H9 (cell line): Measurements from ENCODE around the gene BAIAP2. TPM values are rescaled to one million over a fixed set of nuclear protein-coding genes. Genes with fewer than 3 reads are reported as not detected.

Source experiments
- DNase-seq: peaks from one replicate; pipeline ENCODE4 v3.0.0-alpha.2; 2017
- H2AFZ ChIP-seq: one replicate; pipeline ENCODE4 v1.6.1; 2013; ENCODE audit warnings: mild to moderate bottlenecking, low read length, control low read depth, moderate library complexity
- H2AK5ac ChIP-seq: 2 replicates; pipeline ENCODE4 v1.6.1; 2013; ENCODE audit warnings: low read length, control low read depth, mixed read lengths; ENCODE audit not compliant: insufficient read length
- H2BK120ac ChIP-seq: one replicate; pipeline ENCODE4 v1.6.1; 2013; ENCODE audit warnings: low read depth, mild to moderate bottlenecking, low read length, control low read depth, inconsistent platforms; ENCODE audit not compliant: poor library complexity, severe bottlenecking
- H2BK12ac ChIP-seq: 2 replicates; pipeline ENCODE4 v1.6.1; 2013; ENCODE audit warnings: low read length, control low read depth, mixed read lengths, low read depth; ENCODE audit not compliant: insufficient read length
- H2BK15ac ChIP-seq: 2 replicates; pipeline ENCODE4 v1.6.1; 2013; ENCODE audit warnings: low read depth, low read length, control low read depth
- H2BK20ac ChIP-seq: one replicate; pipeline ENCODE4 v1.6.1; 2013; ENCODE audit warnings: low read depth, mild to moderate bottlenecking, low read length, control low read depth, inconsistent platforms; ENCODE audit not compliant: poor library complexity, severe bottlenecking
- H2BK5ac ChIP-seq: 2 replicates; pipeline ENCODE4 v1.6.1; 2013; ENCODE audit warnings: low read length, control low read depth, mixed read lengths; ENCODE audit not compliant: insufficient read length
- H3K14ac ChIP-seq: 2 replicates; pipeline ENCODE4 v1.6.1; 2013; ENCODE audit warnings: low read length, control low read depth; ENCODE audit not compliant: insufficient read depth
- H3K18ac ChIP-seq: 2 replicates; pipeline ENCODE4 v1.6.1; 2013; ENCODE audit warnings: low read depth, mild to moderate bottlenecking, mixed read lengths, low read length, control low read depth; ENCODE audit not compliant: insufficient read length
- H3K23ac ChIP-seq: 2 replicates; pipeline ENCODE4 v1.6.1; 2013; ENCODE audit warnings: low read length, control low read depth, mixed read lengths, low read depth; ENCODE audit not compliant: insufficient read length
- H3K23me2 ChIP-seq: 2 replicates; pipeline ENCODE4 v1.6.1; 2013; ENCODE audit warnings: low read depth, mild to moderate bottlenecking, mixed read lengths, low read length, control low read depth; ENCODE audit not compliant: insufficient read length, poor library complexity, severe bottlenecking
- H3K27ac ChIP-seq: 2 replicates; pipeline ENCODE4 v1.5.1; 2013; ENCODE audit warnings: low read length, control low read depth, mixed read lengths, low read depth; ENCODE audit not compliant: insufficient read length
- H3K27me3 ChIP-seq: 2 replicates; pipeline ENCODE4 v1.6.1; 2013; ENCODE audit warnings: low read length, control low read depth, inconsistent platforms; ENCODE audit not compliant: insufficient read depth
- H3K4ac ChIP-seq: 2 replicates; pipeline ENCODE4 v1.6.1; 2013; ENCODE audit warnings: low read depth, mild to moderate bottlenecking, control low read depth, inconsistent platforms, low read length, moderate library complexity
- H3K4me1 ChIP-seq: 2 replicates; pipeline ENCODE4 v1.6.1; 2013; ENCODE audit warnings: low read length, control low read depth, inconsistent platforms; ENCODE audit not compliant: insufficient read depth
- H3K4me2 ChIP-seq: 2 replicates; pipeline ENCODE4 v1.6.1; 2013; ENCODE audit warnings: low read length, control low read depth, mixed read lengths; ENCODE audit not compliant: insufficient read length, insufficient read depth
- H3K56ac ChIP-seq: 2 replicates; pipeline ENCODE4 v1.6.1; 2013; ENCODE audit warnings: low read depth, mild to moderate bottlenecking, mixed read lengths, low read length, control low read depth; ENCODE audit not compliant: insufficient read length
- H3K79me1 ChIP-seq: 2 replicates; pipeline ENCODE4 v1.6.1; 2013; ENCODE audit warnings: low read depth, mild to moderate bottlenecking, moderate library complexity, low read length, control low read depth, inconsistent platforms; ENCODE audit not compliant: insufficient read depth, poor library complexity, severe bottlenecking
- H3K79me2 ChIP-seq: 2 replicates; pipeline ENCODE4 v1.6.1; 2013; ENCODE audit warnings: low read length, control low read depth, inconsistent platforms; ENCODE audit not compliant: insufficient read depth
- H3K9ac ChIP-seq: 2 replicates; pipeline ENCODE4 v1.6.1; 2013; ENCODE audit warnings: low read length, control low read depth, mixed read lengths; ENCODE audit not compliant: insufficient read length; ENCODE audit errors: extremely low read depth
- H3K9me3 ChIP-seq: one replicate; pipeline ENCODE4 v1.6.1; 2013; ENCODE audit warnings: low read depth, low read length, inconsistent platforms; ENCODE audit not compliant: control insufficient read depth
- H3T11ph ChIP-seq: one replicate; pipeline ENCODE4 v1.6.1; 2013; ENCODE audit warnings: mild to moderate bottlenecking, low read length, control low read depth, inconsistent platforms
- H4K20me1 ChIP-seq: one replicate; pipeline ENCODE4 v1.6.1; 2013; ENCODE audit not compliant: control insufficient read depth, insufficient read length, insufficient read depth
- H4K5ac ChIP-seq: 2 replicates; pipeline ENCODE4 v1.6.1; 2013; ENCODE audit warnings: low read depth, mild to moderate bottlenecking, mixed read lengths, low read length, control low read depth; ENCODE audit not compliant: insufficient read length
- H4K8ac ChIP-seq: replicated peaks from 2 replicates; pipeline ENCODE4 v1.6.1; 2013; ENCODE audit warnings: low read length, control low read depth, mixed read lengths, low read depth; ENCODE audit not compliant: insufficient read length
- H4K91ac ChIP-seq: 2 replicates; pipeline ENCODE4 v1.6.1; 2013; ENCODE audit warnings: low read depth, mild to moderate bottlenecking, moderate library complexity, mixed read lengths, low read length, control low read depth; ENCODE audit not compliant: insufficient read length
- H3K27ac Mint-ChIP-seq, 3 experiments: 2 replicates in 2 of 3; 3 replicates in 1 of 3; pipeline ENCODE4 v1.8.0; 2020 to 2021; ENCODE audit warnings: mixed read lengths in 3 of 3, mild to moderate bottlenecking in 1 of 3, moderate library complexity in 1 of 3
- H3K27me3 Mint-ChIP-seq: 2 replicates; pipeline ENCODE4 v1.8.0; 2021; ENCODE audit warnings: low read depth, mild to moderate bottlenecking, moderate library complexity, mixed read lengths
- H3K36me3 Mint-ChIP-seq, 3 experiments: 2 replicates in 2 of 3; 3 replicates in 1 of 3; pipeline ENCODE4 v1.8.0; 2020 to 2021; ENCODE audit warnings: low read depth in 3 of 3, mixed read lengths in 3 of 3; ENCODE audit not compliant: insufficient read depth in 1 of 3
- H3K4me1 Mint-ChIP-seq, 2 experiments: 2 replicates each; pipeline ENCODE4 v1.8.0; 2020; ENCODE audit warnings: mixed read lengths in 2 of 2
- H3K4me3 Mint-ChIP-seq, 2 experiments: 2 replicates in 1 of 2; 3 replicates in 1 of 2; pipeline ENCODE4 v1.8.0; 2020 to 2021; ENCODE audit warnings: mild to moderate bottlenecking in 2 of 2, mixed read lengths in 2 of 2, moderate library complexity in 1 of 2
- H3K9me3 Mint-ChIP-seq, 2 experiments: 2 replicates in 1 of 2; 3 replicates in 1 of 2; pipeline ENCODE4 v1.8.0; 2020; ENCODE audit warnings: mild to moderate bottlenecking in 2 of 2, mixed read lengths in 2 of 2, moderate library complexity in 1 of 2
- WGBS: extraction: QIAGEN DNeasy Blood & Tissue Kit; methylation state at CpG from one replicate; pipeline ENCODE4 v1.1.7; 2013; ENCODE audit warnings: missing lambda C conversion rate, low lambda C conversion rate, mixed read lengths; ENCODE audit not compliant: insufficient read length; ENCODE audit errors: extremely low coverage; 5-methylcytosine and 5-hydroxymethylcytosine counted together
- total RNA-seq: library from RNA; stranded (reverse); gene quantifications from 2 replicates; pipeline ENCODE4 v1.2.1, GENCODE V29; 2021
- TF ChIP-seq, protein P1 (sequence below): fragments of 200-600 bp; sonication (generic); conservative IDR thresholded peaks from 3 replicates; pipeline ENCODE4 v1.8.0; 2021; ENCODE audit warnings: antibody characterized with exemption, mild to moderate bottlenecking

Gene BAIAP2
- total RNA-seq, 1 experiment from 2014 or later: 27.8 TPM

DNA sequence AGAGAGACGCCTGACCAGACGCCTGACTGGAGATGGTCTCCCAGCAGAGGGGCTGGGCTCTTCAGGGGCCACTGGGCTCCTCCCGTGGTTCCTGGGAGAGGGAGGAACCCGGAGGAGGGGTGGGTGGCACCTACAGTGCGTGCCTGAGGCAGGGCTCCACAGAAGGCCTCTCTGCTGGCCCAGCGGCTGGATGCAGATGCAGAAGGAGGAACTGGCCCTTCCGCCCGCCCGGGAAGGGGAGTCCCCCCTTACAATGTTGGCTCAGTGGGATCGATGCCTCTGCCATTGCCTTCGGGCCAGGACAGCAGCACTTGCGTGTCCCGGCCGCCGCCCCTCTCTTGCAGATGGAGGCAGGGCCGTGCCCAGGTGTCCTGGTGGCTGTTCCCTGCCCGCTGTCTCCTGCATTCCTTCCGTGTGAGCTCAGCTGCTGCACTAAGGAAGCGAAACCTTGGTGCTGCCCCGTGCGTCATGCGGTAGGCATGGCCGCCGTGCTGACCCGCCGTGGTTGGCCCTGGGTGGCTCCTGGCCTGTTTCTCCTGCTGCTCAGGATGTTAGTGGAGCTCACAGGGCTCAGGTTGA, 15.1 kb downstream of the BAIAP2 start:
- no CpG with 5 or more reads among the region's 26 CpGs for WGBS
- Histone ChIP-seq H3K18ac (no peak overlapping the region), H2BK15ac (no peak overlapping the region), H3K79me2 (peaks cover 2% of the 10 kb centered on the region; the same call in 1 of the 2 replicates), H3K4me2 (no peak overlapping the region), H2BK5ac (no peak overlapping the region), H3K23ac (no peak overlapping the region), H3K23me2 (no peaks in the 10 kb centered on the region), H4K91ac (no peak overlapping the region), H4K8ac (no peak overlapping the region), H2BK20ac (no peak overlapping the region), H3K9me3 (no peaks in the 10 kb centered on the region), H3K56ac (no peak overlapping the region), H2AK5ac (no peak overlapping the region), H3K27me3 (no peaks in the 10 kb centered on the region), H3K4me1 (no peaks in the 10 kb centered on the region), H4K20me1 (peaks cover 2% of the 10 kb centered on the region), H3K14ac (no peak overlapping the region), H2AFZ (no peak overlapping the region), H2BK12ac (no peak overlapping the region), H3K4ac (no peak overlapping the region), H3K27ac (no peak overlapping the region), H4K5ac (no peak overlapping the region), H3K9ac (no peak overlapping the region), H3T11ph (no peak overlapping the region), H3K79me1 (no peaks in the 10 kb centered on the region), H2BK120ac (no peak overlapping the region)
- no peaks in the 10 kb centered on the region for H3K27me3 Mint-ChIP-seq
- TF ChIP-seq, protein P1, sequence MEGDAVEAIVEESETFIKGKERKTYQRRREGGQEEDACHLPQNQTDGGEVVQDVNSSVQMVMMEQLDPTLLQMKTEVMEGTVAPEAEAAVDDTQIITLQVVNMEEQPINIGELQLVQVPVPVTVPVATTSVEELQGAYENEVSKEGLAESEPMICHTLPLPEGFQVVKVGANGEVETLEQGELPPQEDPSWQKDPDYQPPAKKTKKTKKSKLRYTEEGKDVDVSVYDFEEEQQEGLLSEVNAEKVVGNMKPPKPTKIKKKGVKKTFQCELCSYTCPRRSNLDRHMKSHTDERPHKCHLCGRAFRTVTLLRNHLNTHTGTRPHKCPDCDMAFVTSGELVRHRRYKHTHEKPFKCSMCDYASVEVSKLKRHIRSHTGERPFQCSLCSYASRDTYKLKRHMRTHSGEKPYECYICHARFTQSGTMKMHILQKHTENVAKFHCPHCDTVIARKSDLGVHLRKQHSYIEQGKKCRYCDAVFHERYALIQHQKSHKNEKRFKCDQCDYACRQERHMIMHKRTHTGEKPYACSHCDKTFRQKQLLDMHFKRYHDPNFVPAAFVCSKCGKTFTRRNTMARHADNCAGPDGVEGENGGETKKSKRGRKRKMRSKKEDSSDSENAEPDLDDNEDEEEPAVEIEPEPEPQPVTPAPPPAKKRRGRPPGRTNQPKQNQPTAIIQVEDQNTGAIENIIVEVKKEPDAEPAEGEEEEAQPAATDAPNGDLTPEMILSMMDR: no peak
- H3K9me3 Mint-ChIP-seq: no peaks in the 10 kb centered on the region
- DNase-seq: peak; percentile 48
- H3K4me3 Mint-ChIP-seq: no peak overlapping the region
- no peak overlapping the region; a peak in 1 of 7 replicates for H3K27ac Mint-ChIP-seq
- H3K36me3 Mint-ChIP-seq: no peaks in the 10 kb centered on the region; a peak in 1 of 7 replicates
- peaks cover 16 to 25% of the 10 kb centered on the region in 2 experiments for H3K4me1 Mint-ChIP-seq
